Endothelial cell of umbilical vein (primary cell): ENCODE measurements around the gene RIC8A. TPM values are rescaled to one million over a fixed set of nuclear protein-coding genes. Genes with fewer than 3 reads are reported as not detected.

ENCODE experiments used
- BruUV-seq: library from RNA; stranded (reverse); fragments of 400-500 nt; replicated peaks from 2 replicates; lab custom pipeline; 2021; lab: Mats Ljungman, UMichigan
- CTCF ChIA-PET: fragments of 300-600, 350-600 bp; sonication (Branson Sonifier 250); formaldehyde crosslinking; loops from one replicate; lab custom pipeline; 2021; ENCODE audit warnings: antibody characterized with exemption, inconsistent platforms; lab: Charles Lee
- POLR2A ChIA-PET: fragments of 300-600, 350-600 bp; sonication (Branson Sonifier 250); formaldehyde crosslinking; loops from one replicate; lab custom pipeline; 2021; ENCODE audit warnings: antibody characterized with exemption, inconsistent platforms; lab: Charles Lee
- DNase-seq: peaks from one replicate; pipeline ENCODE4 v3.0.0-alpha.2; 2011; ENCODE audit warnings: low read depth, low spot score
- FAIRE-seq: peaks from 2 replicates; lab custom pipeline; 2011; peaks lifted over from hg19 to GRCh38; lab: Jason Lieb, UNC
- H2AFZ ChIP-seq: 2 replicates; pipeline ENCODE4 v1.6.0; 2012; ENCODE audit warnings: low read depth, low read length, control low read depth, inconsistent platforms
- H3K27ac ChIP-seq: 2 replicates; pipeline ENCODE4 v1.5.1; 2011; ENCODE audit warnings: low read depth, mild to moderate bottlenecking, control low read depth, low read length, moderate library complexity; ENCODE audit not compliant: insufficient read depth
- H3K27me3 ChIP-seq, 2 experiments: 2 replicates each; pipeline versions ENCODE4 v1.6.0 to v1.6.1; 2011; ENCODE audit warnings: low read length in 2 of 2, mixed read lengths in 1 of 2; ENCODE audit not compliant: control insufficient read depth in 2 of 2, insufficient read depth in 2 of 2
- H3K36me3 ChIP-seq, 2 experiments: 2 replicates in 1 of 2; 3 replicates in 1 of 2; pipeline ENCODE4 v1.5.1; 2011; ENCODE audit warnings: low read length in 2 of 2, mild to moderate bottlenecking in 1 of 2, moderate library complexity in 1 of 2; ENCODE audit not compliant: control insufficient read depth in 2 of 2, insufficient read depth in 2 of 2; ENCODE audit errors: extremely low read depth in 1 of 2
- H3K4me1 ChIP-seq: 3 replicates; pipeline ENCODE4 v1.5.1; 2011; ENCODE audit warnings: mild to moderate bottlenecking, low read length; ENCODE audit not compliant: control insufficient read depth, insufficient read depth; ENCODE audit errors: extremely low read depth
- H3K4me2 ChIP-seq: 2 replicates; pipeline ENCODE4 v1.6.1; 2011; ENCODE audit warnings: low read length, control low read depth, mixed read lengths; ENCODE audit not compliant: insufficient read depth
- H3K4me3 ChIP-seq, 3 experiments: fragments of 200-600 bp in 1 of 3; sonication (generic), shearing (Covaris generic) in 1 of 3; replicated peaks in 1 of 3; 2 replicates each; pipeline ENCODE4 v1.5.1; 2011 to 2016; ENCODE audit warnings: control low read depth in 3 of 3, low read length in 3 of 3, mild to moderate bottlenecking in 2 of 3, inconsistent platforms in 1 of 3, low read depth in 1 of 3, moderate library complexity in 1 of 3; ENCODE audit not compliant: insufficient read depth in 1 of 3
- H3K79me2 ChIP-seq: 2 replicates; pipeline ENCODE4 v1.6.0; 2012; ENCODE audit warnings: low read length, inconsistent platforms; ENCODE audit not compliant: control insufficient read depth, insufficient read depth
- H3K9ac ChIP-seq: replicated peaks from 2 replicates; pipeline ENCODE3; 2011; ENCODE audit warnings: low read length, control low read depth; ENCODE audit not compliant: insufficient read depth; ENCODE audit errors: extremely low read depth
- H3K9me1 ChIP-seq: replicated peaks from 3 replicates; pipeline ENCODE4 v1.6.0; 2011; ENCODE audit warnings: mild to moderate bottlenecking, low read length; ENCODE audit not compliant: control insufficient read depth, insufficient read depth; ENCODE audit errors: extremely low read depth
- H3K9me3 ChIP-seq: replicated peaks from 2 replicates; pipeline ENCODE4 v1.5.1; 2012; ENCODE audit warnings: low read length, inconsistent platforms; ENCODE audit not compliant: control insufficient read depth, insufficient read depth
- H4K20me1 ChIP-seq: replicated peaks from 2 replicates; pipeline ENCODE3; 2011; ENCODE audit warnings: mild to moderate bottlenecking, low read length; ENCODE audit not compliant: control insufficient read depth, insufficient read depth; ENCODE audit errors: extremely low read depth
- CTCF ChIP-seq, 2 donors: IDR thresholded peaks; 1 replicate in 1 of 2; 2 replicates in 1 of 2; pipeline ENCODE4 v1.5.1; 2011; ENCODE audit warnings: low read length in 2 of 2, mild to moderate bottlenecking in 2 of 2, moderate library complexity in 2 of 2, control low read depth in 1 of 2, inconsistent platforms in 1 of 2, low read depth in 1 of 2; ENCODE audit not compliant: insufficient read depth in 1 of 2; ENCODE audit errors: extremely low read depth in 1 of 2
- EZH2 ChIP-seq: IDR thresholded peaks from 2 replicates; pipeline ENCODE4 v1.6.1; 2012; ENCODE audit warnings: borderline replicate concordance, low read depth, mild to moderate bottlenecking, moderate library complexity, low read length, inconsistent platforms; ENCODE audit not compliant: severe bottlenecking
- FOS ChIP-seq: IDR thresholded peaks from 2 replicates; pipeline ENCODE4 v1.6.1; 2011; ENCODE audit warnings: mild to moderate bottlenecking, low read length, moderate library complexity, borderline replicate concordance; ENCODE audit not compliant: insufficient read depth
- GATA2 ChIP-seq: IDR thresholded peaks from 2 replicates; pipeline ENCODE4 v1.7.0; 2011; ENCODE audit warnings: low read depth, mild to moderate bottlenecking, moderate library complexity, mixed read lengths, low read length; ENCODE audit not compliant: insufficient read length, insufficient read depth
- JUN ChIP-seq: IDR thresholded peaks from 2 replicates; pipeline ENCODE4 v1.6.1; 2011; ENCODE audit warnings: borderline replicate concordance, low read depth; ENCODE audit not compliant: insufficient read length, insufficient read depth
- MAX ChIP-seq: IDR thresholded peaks from 2 replicates; pipeline ENCODE4 v1.6.1; 2011; ENCODE audit not compliant: insufficient read depth, insufficient read length
- MYC ChIP-seq: IDR thresholded peaks from one replicate; pipeline ENCODE4 v1.6.1; 2011; ENCODE audit warnings: mild to moderate bottlenecking, low read depth, low read length
- POLR2AphosphoS5 ChIP-seq: IDR thresholded peaks from 2 replicates; pipeline ENCODE4 v1.6.1; 2012; ENCODE audit warnings: low read depth, mild to moderate bottlenecking, control low read depth, low read length, moderate library complexity; ENCODE audit not compliant: insufficient read depth
- dilution Hi-C: fragments of 300-500 bp; cut with MboI; formaldehyde crosslinking; loops from one replicate; pipeline ENCODE4 v1.15.0; 2019; ENCODE audit warnings: low sequenced_read_pairs; ENCODE audit not compliant: extremely low pct_ligation_motif_present
- intact Hi-C: fragments of 100-400 bp; cut with micrococcal nuclease; formaldehyde crosslinking; loops from one replicate; pipeline ENCODE4 v1.10.0; 2022
- polyA plus RNA-seq, 4 experiments: library from polyadenylated mRNA; depleted of rRNA in 3 of 4; stranded (reverse) in 3 of 4; unstranded in 1 of 4; fragments of >200 nt; gene quantifications; 2 replicates each; pipeline versions ENCODE4 v1.2.1 to v1.2.3, GENCODE V29; 2011 to 2012; ENCODE audit warnings: missing spikeins in 1 of 4
- total RNA-seq: library from RNA; stranded (reverse); gene quantifications from 2 replicates; pipeline ENCODE4 v1.2.3, GENCODE V29; 2021

The RIC8A gene
- total and polyA plus RNA-seq, 2 donors (not counting 3 experiments of a cell fraction or from before 2014, with no cell fraction given) = 112 to 143 TPM

DNA sequence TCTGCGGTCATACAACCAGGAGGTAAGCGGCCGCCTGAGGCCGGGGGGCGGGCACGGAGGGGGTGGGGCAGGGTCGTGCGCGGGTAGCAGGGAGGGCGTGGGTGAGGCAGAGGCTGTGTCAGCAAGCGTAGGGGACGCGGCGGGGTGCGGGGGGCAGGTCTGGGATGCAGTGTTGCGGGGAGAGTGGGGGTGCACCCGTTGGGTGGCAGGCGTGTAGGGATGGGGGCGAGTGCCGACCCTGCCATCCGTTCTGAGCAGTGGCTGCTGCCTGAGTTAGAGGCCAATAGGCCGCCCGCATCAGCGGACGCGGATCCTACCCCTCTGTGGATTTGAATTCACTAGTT lies 1.4 kb downstream of the RIC8A start:
- H3K4me1 ChIP-seq = peaks cover 23% of the 10 kb centered on the region
- DNase-seq (peak; percentile 9), FAIRE-seq (no peak)
- no peaks in the 10 kb centered on the region for H3K9me1 ChIP-seq
- H3K4me3 ChIP-seq = peak overlapping the region; percentile 43 to 92 (median 74)
- POLR2A ChIA-PET = interaction anchor here (0.6 kb wide), 1 partner anchor 150 kb away, joined by 4 read pairs; no protein-coding TSS in a partner anchor
- CTCF ChIA-PET = interaction anchor here (0.9 to 1.5 kb wide), 4 partner anchors 14 to 42 kb away, joined by 3 to 5 read pairs (median 3); partner anchors contain the start of gene PSMD13
- no peaks in the 10 kb centered on the region for H3K27me3 ChIP-seq
- peak overlapping the region; percentile 75 for H3K4me2 ChIP-seq
- intact Hi-C loops = loop anchor here (5.0 kb wide), 2 partner anchors 98 to 148 kb away; partner anchors contain the start of gene IFITM2
- no peak for TF ChIP-seq GATA2
- TF ChIP-seq CTCF (IDR thresholded peaks at IDR 0.05; ENCODE audit: extremely low read depth in 1 of 2, insufficient read depth in 1 of 2, low read depth in 1 of 2, low read length in 2 of 2) = no peak
- no peak for TF ChIP-seq FOS
- no peak for TF ChIP-seq MAX
- no peak for TF ChIP-seq EZH2
- no peak for TF ChIP-seq POLR2AphosphoS5
- no peak for TF ChIP-seq MYC
- no peak for TF ChIP-seq JUN
- no peaks in the 10 kb centered on the region for H3K9me3 ChIP-seq
- peaks cover 50% of the 10 kb centered on the region for H3K79me2 ChIP-seq
- peak overlapping the region; percentile 29 for H3K27ac ChIP-seq
- peak overlapping the region; percentile 96 for H3K9ac ChIP-seq
- peak overlapping the region; percentile 22 for H2AFZ ChIP-seq
- no TSS peak for BruUV-seq
- no peaks in the 10 kb centered on the region for H4K20me1 ChIP-seq
- dilution Hi-C loops = no loop called here
- H3K36me3 ChIP-seq = peaks cover 19 to 43% of the 10 kb centered on the region in 2 experiments
